K562 (cell line): ENCODE data around the gene IRF1.

Experiments used
- CTCF ChIP-seq, 3 experiments: IDR thresholded peaks in 2 of 3; conservative IDR thresholded peaks in 1 of 3; 2 replicates each; pipeline ENCODE4 v1.5.1; 2011 to 2012; ENCODE audit warnings: low read length in 3 of 3, mild to moderate bottlenecking in 3 of 3, control low read depth in 2 of 3, improper control_type of control experiment in 1 of 3, inconsistent platforms in 1 of 3, low read depth in 1 of 3, mixed read lengths in 1 of 3, moderate library complexity in 1 of 3; ENCODE audit not compliant: insufficient read depth in 2 of 3
- FOXA1 ChIP-seq: fragments of 450-650 bp; IDR thresholded peaks from 2 replicates; pipeline ENCODE4 v1.6.1; 2016; ENCODE audit warnings: mild to moderate bottlenecking, borderline replicate concordance
- MAFK ChIP-seq: IDR thresholded peaks from 2 replicates; pipeline ENCODE4 v1.6.1; 2011; ENCODE audit warnings: low read length, improper control_type of control experiment
- RUNX1 ChIP-seq: sonication (generic); IDR thresholded peaks from 2 replicates; pipeline ENCODE4 v1.6.1; 2016; ENCODE audit warnings: antibody characterized with exemption, low read depth
- ZFP1 ChIP-seq: fragments of 450-650 bp; formaldehyde crosslinking; IDR thresholded peaks from 2 replicates; pipeline ENCODE4 v1.4.0; 2020; ENCODE audit warnings: mild to moderate bottlenecking, mixed read lengths
- ZKSCAN1 ChIP-seq: fragments of 150-350 bp; IDR thresholded peaks from 2 replicates; pipeline ENCODE4 v1.6.1; 2016; ENCODE audit warnings: low read depth, low read length
- ZNF174 ChIP-seq: fragments of 250-450 bp; sonication (Bioruptor Pico); IDR thresholded peaks from 2 replicates; pipeline ENCODE4 v1.4.0; 2020; ENCODE audit warnings: mild to moderate bottlenecking
- ZNF253 ChIP-seq: fragments of 250-450 bp; sonication (Bioruptor Pico); conservative IDR thresholded peaks from 2 replicates; pipeline ENCODE4 v1.6.1; 2021; ENCODE audit warnings: mild to moderate bottlenecking
- ZNF561 ChIP-seq: fragments of 450-650 bp; formaldehyde crosslinking; conservative IDR thresholded peaks from 2 replicates; pipeline ENCODE4 v1.4.0; 2020; ENCODE audit warnings: mild to moderate bottlenecking, moderate library complexity
- TF ChIP-seq, protein P1 (sequence below): sonication (generic); formaldehyde crosslinking; IDR thresholded peaks from 2 replicates; pipeline ENCODE4 v1.8.0; 2022; ENCODE audit warnings: mild to moderate bottlenecking, missing genetic modification reagents
- TF ChIP-seq, protein P2 (sequence below): sonication (generic); formaldehyde crosslinking; IDR thresholded peaks from 2 replicates; pipeline ENCODE4 v1.8.1; 2022; ENCODE audit warnings: missing genetic modification reagents

GRCh38 chr5:132457371-132458225, 33.0 kb downstream of the IRF1 start:
- TF ChIP-seq, protein P1, sequence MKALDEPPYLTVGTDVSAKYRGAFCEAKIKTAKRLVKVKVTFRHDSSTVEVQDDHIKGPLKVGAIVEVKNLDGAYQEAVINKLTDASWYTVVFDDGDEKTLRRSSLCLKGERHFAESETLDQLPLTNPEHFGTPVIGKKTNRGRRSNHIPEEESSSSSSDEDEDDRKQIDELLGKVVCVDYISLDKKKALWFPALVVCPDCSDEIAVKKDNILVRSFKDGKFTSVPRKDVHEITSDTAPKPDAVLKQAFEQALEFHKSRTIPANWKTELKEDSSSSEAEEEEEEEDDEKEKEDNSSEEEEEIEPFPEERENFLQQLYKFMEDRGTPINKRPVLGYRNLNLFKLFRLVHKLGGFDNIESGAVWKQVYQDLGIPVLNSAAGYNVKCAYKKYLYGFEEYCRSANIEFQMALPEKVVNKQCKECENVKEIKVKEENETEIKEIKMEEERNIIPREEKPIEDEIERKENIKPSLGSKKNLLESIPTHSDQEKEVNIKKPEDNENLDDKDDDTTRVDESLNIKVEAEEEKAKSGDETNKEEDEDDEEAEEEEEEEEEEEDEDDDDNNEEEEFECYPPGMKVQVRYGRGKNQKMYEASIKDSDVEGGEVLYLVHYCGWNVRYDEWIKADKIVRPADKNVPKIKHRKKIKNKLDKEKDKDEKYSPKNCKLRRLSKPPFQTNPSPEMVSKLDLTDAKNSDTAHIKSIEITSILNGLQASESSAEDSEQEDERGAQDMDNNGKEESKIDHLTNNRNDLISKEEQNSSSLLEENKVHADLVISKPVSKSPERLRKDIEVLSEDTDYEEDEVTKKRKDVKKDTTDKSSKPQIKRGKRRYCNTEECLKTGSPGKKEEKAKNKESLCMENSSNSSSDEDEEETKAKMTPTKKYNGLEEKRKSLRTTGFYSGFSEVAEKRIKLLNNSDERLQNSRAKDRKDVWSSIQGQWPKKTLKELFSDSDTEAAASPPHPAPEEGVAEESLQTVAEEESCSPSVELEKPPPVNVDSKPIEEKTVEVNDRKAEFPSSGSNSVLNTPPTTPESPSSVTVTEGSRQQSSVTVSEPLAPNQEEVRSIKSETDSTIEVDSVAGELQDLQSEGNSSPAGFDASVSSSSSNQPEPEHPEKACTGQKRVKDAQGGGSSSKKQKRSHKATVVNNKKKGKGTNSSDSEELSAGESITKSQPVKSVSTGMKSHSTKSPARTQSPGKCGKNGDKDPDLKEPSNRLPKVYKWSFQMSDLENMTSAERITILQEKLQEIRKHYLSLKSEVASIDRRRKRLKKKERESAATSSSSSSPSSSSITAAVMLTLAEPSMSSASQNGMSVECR (CRISPR knock-in tag): no peak
- TF ChIP-seq ZNF253 (CRISPR knock-in tag): no peak
- TF ChIP-seq CTCF (IDR thresholded peaks at IDR 0.05 in 2 of 3, conservative IDR thresholded peaks at IDR 0.05 in 1 of 3; ENCODE audit: insufficient read depth in 2 of 3, low read depth in 1 of 3, low read length in 3 of 3): no peak
- no peak for TF ChIP-seq ZFP1 (CRISPR knock-in tag)
- TF ChIP-seq ZNF561 (CRISPR knock-in tag): no peak
- no peak for TF ChIP-seq RUNX1
- no peak for TF ChIP-seq ZNF174 (CRISPR knock-in tag)
- TF ChIP-seq MAFK: no peak
- no peak for TF ChIP-seq FOXA1
- no peak for TF ChIP-seq ZKSCAN1
- TF ChIP-seq, protein P2, sequence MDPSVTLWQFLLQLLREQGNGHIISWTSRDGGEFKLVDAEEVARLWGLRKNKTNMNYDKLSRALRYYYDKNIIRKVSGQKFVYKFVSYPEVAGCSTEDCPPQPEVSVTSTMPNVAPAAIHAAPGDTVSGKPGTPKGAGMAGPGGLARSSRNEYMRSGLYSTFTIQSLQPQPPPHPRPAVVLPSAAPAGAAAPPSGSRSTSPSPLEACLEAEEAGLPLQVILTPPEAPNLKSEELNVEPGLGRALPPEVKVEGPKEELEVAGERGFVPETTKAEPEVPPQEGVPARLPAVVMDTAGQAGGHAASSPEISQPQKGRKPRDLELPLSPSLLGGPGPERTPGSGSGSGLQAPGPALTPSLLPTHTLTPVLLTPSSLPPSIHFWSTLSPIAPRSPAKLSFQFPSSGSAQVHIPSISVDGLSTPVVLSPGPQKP (CRISPR knock-in tag): no peak
